Adipose tissue (tissue), 3 donors: ENCODE data around the gene ECD. TPM values are rescaled to one million over a fixed set of nuclear protein-coding genes. Genes with fewer than 3 reads are reported as not detected.

Experiments
- H3K27ac ChIP-seq: one replicate; pipeline ENCODE4 v1.5.1; 2013; ENCODE audit warnings: low read depth, low read length
- WGBS, 3 donors: extraction: QIAGEN DNeasy Blood & Tissue Kit; methylation state at CpG; one replicate each; pipeline ENCODE4 v1.1.7; 2013; 5-methylcytosine and 5-hydroxymethylcytosine counted together
- polyA plus RNA-seq, 3 donors: library from polyadenylated mRNA; stranded (reverse); fragments of 200-250 nt; gene quantifications; one replicate each; pipeline ENCODE4 v1.2.3, GENCODE V29; 2013
- donor health status: healthy with polysubstance abuse.
- donor health status: Bipolar disorder and iron deficiency.
- donor health status: healthy.

The ECD gene
- polyA plus RNA-seq = 10 to 100 TPM in 1 of 3 donors, 1 to 10 TPM in 2; 6.8 to 13.0 (median 7.2) TPM

DNA sequence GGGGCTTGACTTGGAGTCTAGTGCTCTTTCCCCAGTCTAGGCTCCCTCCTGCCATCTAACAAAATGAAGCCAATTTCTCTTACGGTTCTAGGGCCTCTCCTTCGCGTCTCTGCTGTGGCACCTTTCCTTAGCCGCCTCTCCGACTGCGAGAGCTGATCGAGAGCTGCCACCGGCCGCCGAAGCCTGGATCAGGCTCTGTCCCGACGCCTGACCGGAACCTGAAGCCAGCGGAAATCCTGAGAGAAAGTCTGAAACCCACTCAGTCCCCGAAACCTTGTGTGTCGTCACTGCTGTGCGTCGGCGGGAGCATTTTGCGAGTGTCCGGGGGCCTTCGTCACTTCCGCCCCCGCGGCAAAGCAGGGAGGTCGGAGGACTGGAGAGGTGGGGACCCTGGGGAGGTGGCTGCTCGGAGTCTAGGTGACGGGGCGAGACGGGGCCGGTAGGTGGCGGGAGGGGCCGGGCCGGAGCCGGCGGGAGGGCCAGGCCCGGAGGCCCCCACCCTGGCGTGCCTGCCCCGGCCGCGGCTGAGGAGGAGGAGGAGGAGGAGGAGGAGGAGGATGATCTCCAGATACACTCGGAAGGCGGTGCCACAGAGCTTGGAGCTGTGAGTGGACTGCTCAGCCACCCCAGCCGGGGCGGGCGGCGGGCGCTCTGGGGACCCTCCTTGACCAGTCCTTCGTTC lies at the start of gene ECD, which contains the start of gene FAM149B1:
Gene ECD (minus strand): TSS at position 226 of the 682 bp plus-strand sequence. CDS start 4,071 bp downstream, outside the sequence.
Gene FAM149B1 (plus strand): TSS at position 337 of the 682 bp plus-strand sequence. CDS start 221 bp downstream, at position 558.
- WGBS, 3 donors = 0 to 1% (median 1%) methylated on average over 37 to 49 of the region's 49 CpGs

DNA sequence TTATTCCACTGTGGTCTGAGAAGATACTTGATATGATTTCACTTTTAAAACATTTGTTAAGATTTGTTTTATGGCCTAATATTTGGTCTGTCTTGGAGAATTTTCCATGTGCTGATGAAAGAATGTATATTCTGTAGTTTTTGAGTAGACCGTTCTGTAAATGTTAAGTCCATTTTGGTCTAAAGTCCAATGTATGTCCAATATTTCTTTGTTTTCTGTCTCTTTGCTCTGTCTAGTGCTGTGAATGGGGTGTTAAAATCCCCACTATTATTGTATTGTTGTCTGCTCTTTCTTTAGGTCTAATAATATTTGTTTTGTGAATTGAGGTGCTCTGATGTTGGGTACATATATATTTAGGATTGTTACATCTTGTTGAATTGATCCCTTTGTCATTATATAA lies 47.9 kb upstream of the ECD start:
- 91 to 97% (median 95%) methylated on average over 1 of the region's 1 CpG for WGBS, 3 donors
- no peak overlapping the region for H3K27ac ChIP-seq

More for the DNA sequence above, at the start of gene ECD, which contains the start of gene FAM149B1:
- peak within 1 kb of the TSS; percentile 71 for H3K27ac ChIP-seq

DNA sequence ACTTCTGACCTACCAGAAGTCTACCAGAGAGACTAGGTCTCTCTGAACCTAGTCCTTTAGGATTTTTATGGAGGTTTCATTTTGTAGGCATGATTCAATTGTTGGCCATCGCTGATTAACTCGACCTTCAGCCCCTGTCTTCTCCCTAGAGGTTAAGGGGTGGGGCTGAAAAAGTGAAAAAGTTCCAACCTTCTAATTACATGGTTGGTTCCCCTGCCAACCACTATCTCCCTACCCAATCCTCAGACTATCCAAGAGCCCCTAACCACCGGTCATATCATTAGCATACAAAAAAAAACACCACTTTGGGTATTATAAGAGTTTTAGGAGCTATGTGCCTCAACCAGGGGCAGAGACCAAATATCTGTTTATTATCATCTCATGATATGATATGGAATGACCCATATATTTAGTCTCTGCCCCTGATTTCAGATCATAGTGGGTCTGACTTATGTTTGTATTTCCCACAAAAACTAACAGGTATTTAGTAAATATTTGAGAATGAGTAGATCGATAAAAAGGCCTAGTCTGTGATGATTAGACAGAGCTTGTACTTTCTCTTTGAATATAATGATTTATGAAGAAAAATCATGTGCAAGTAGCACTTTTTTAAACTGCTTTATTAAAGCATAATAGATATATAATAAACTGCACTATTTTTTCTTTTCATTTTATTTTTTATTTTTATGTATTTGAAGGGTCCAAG lies 43.5 kb upstream of the ECD start:
- no peak overlapping the region for H3K27ac ChIP-seq

GRCh38 chr10:73210395-73211105 lies 42.7 kb upstream of the ECD start:
- 95 to 98% (median 97%) methylated on average over 3 of the region's 3 CpGs for WGBS, 3 donors
- H3K27ac ChIP-seq = no peak overlapping the region

More for the DNA sequence above, 43.5 kb upstream of the ECD start:
- WGBS, 3 donors = 50 to 80% (median 69%) methylated on average over 4 of the region's 4 CpGs

DNA sequence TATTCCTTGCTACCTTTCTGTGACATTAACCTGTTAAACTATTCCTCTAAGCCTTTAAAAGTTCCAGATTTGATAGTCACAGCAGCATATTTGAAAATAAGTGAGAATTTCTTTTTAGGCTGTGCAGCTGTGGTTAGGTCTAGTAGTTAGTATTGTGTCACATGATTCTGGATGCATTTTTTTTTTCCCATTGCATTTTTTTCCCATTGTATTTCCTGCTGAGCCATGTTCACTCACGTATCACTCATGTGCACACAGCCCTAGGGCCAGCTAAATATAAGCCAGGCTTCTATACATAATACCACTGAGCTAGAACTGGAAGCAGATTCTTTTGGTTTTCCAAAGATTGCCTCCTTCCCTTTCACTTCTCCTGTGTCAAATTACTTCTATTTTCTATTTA lies 41.9 kb upstream of the ECD start:
- no peak overlapping the region for H3K27ac ChIP-seq
- WGBS, 3 donors = 42 to 75% (median 60%) methylated on average over 1 of the region's 1 CpG

DNA sequence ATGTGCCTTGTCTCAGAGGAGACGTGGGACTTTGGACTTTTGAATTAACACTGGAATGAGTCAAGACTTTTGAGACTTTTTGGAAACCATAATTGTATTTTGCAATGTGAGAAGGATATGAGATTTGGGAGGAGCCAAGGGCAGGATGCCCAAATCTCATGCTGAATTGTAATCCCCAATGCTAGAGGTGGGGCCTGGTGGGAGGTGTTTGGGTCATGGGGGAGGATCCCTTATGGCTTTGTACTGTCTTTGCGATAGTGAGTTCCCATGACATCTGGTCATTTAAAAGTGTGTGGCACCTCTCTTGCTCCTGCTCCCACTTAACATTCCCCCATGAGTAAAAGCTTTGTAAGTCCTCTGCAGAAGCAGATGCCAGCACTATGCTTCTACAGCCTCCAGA lies 40.1 kb upstream of the ECD start:
- 61 to 87% (median 77%) methylated on average over 2 of the region's 2 CpGs for WGBS, 3 donors
- H3K27ac ChIP-seq = no peak overlapping the region

DNA sequence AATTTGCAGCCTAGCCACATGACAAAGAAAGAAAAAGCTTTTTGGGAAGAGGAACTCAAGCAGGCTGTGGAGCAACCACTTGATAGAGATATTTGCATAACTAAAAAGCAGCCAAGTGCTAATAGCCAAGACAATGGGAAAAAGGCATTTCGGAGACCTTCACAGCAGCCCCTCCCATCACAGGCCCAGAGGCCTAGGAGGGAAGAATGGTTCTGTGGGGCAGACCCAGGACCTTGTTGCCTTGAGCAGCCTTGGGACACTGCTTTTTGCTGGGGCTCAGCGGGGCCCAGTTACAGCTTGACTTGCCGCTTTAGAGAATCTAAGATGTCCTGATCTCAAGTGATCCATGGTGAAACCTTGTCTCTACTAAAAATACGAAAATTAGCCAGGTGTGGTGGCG lies 38.6 kb upstream of the ECD start:
- WGBS, 3 donors = 97 to 98% (median 97%) methylated on average over 5 of the region's 5 CpGs
- H3K27ac ChIP-seq = no peak overlapping the region

DNA sequence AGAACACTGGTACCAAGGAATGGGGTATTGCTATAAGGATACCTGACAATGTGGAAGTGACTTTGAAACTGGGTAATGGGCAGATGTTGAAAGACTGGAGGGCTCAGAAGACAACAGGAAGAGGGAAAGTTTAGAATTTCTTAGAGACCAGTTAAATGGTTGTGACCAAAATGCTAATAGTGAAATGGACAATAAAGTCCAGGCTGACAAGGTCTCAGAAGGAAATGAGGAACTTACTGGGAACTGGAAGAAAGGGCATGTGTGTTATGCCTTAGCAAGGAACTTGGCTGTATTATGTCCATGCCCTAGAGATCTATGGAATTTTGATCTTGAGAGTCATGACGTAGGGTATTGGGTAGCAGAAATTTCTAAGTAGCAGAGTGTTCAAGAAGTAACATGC lies 38.1 kb upstream of the ECD start:
- WGBS, 3 donors = 71 to 97% (median 85%) methylated on average over 1 of the region's 1 CpG
- no peak overlapping the region for H3K27ac ChIP-seq

GRCh38 chr10:73205081-73205480 lies 37.3 kb upstream of the ECD start:
- WGBS, 3 donors = 87 to 94% (median 91%) methylated on average over 3 of the region's 3 CpGs

GRCh38 chr10:73190188-73190587 lies 22.4 kb upstream of the ECD start:
- WGBS, 3 donors = 95 to 96% (median 95%) methylated on average over 5 of the region's 5 CpGs
- no peak overlapping the region for H3K27ac ChIP-seq

More at GRCh38 chr10:73205081-73205480, 37.3 kb upstream of the ECD start:
- H3K27ac ChIP-seq = no peak overlapping the region

GRCh38 chr10:73186266-73186665 lies 18.5 kb upstream of the ECD start:
- WGBS, 3 donors = 89 to 94% (median 91%) methylated on average over 1 of the region's 1 CpG
- H3K27ac ChIP-seq = no peak overlapping the region

- WGBS, 3 donors = 73 to 89% (median 87%) methylated on average over 3 of the region's 3 CpGs
- no peak overlapping the region for H3K27ac ChIP-seq
Measured at GRCh38 chr10:73183667-73184281, 16.0 kb upstream of the ECD start.

- no peak overlapping the region for H3K27ac ChIP-seq
- 90 to 96% (median 95%) methylated on average over 2 of the region's 2 CpGs for whole genome bisulfite sequencing, 3 donors
Measured at GRCh38 chr10:73182568-73182967, 14.8 kb upstream of the ECD start.

DNA sequence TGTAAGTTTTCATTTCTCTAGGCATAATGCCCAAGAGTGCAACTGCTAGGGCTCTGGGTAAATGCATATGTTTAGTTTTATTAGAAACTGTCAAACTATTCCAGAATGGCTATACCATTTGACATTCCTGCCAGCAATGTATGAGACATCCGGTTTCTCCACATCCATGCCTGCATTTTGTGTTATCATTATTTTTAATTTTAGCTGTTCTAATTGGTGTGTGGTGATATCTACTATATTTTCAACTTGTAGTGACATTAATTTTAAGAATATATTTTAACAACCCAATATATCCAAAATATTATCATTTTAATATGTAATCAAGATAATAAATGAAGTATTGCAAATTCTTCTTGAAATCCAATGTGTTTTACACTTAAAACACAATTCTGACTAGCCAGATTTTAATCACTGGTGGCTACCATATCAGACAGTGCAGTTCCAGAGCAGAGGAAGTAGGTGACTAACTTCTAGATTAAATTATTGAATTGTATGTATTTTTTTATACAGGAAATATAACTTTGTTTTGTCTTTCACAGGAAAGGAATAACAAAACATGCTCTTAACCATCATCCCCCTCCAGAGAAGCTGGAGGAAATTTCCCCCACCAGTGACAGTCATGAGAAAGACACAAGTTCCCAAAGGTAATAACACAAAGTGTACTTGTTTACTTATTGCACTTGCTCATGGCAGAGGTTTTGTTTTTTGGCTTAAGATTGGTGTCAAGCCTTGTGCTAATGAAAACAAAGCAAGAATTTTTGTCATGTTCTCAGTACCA lies 6.5 kb upstream of the ECD start:
- 95 to 100% (median 97%) methylated on average over 1 of the region's 1 CpG for WGBS, 3 donors
- H3K27ac ChIP-seq = no peak overlapping the region

- no peak overlapping the region for H3K27ac ChIP-seq
Measured at GRCh38 chr10:73172867-73173266, 5.1 kb upstream of the ECD start.

- H3K27ac ChIP-seq = no peak overlapping the region
- 94 to 99% (median 96%) methylated on average over 3 of the region's 3 CpGs for WGBS, 3 donors
Measured at GRCh38 chr10:73169320-73169719, 1.5 kb upstream of the ECD start.

GRCh38 chr10:73168465-73168803 lies 626 bp upstream of the ECD start:
- no peak overlapping the region for H3K27ac ChIP-seq
- 0 to 1% (median 0%) methylated on average over 6 of the region's 6 CpGs for WGBS, 3 donors

DNA sequence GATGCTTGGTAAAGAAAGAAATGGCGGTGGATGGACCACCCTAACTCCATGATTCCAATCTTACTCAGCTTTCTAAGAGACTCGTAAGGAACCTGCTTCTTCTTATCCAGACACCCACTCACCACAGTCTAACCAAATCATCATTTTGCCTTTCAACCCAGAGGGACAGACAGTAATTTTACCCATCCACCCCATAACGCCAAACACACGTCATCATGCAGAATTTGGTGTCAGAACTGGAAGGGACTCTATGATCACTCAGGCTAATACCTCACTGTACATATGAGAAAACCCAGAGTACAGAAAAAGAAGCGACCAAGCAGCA lies 388 bp downstream of the ECD start:
- WGBS, 3 donors = 4 to 11% (median 9%) methylated on average over 5 of the region's 5 CpGs
- peak overlapping the region; percentile 71 for H3K27ac ChIP-seq
